Measurements from ENCODE around the gene NUDT15.

GRCh38 chr13:48086272-48086671 is 48.7 kb downstream of the NUDT15 start:
- TF ChIP-seq CTCF (IDR thresholded peaks at IDR 0.05) = no peak
- no peak for TF ChIP-seq ZFX (IDR thresholded peaks at IDR 0.05; ENCODE audit: borderline replicate concordance)
